ENCODE data around the gene LDB3. TPM values are rescaled to one million over a fixed set of nuclear protein-coding genes. Genes with fewer than 3 reads are reported as not detected.
A peak's percentile ranks its signal among the peaks of the same experiment; 100 is the strongest.

Gene LDB3
- total RNA-seq, 2 donors from 2014 or later: 0.11 TPM; not detected in 1

DNA sequence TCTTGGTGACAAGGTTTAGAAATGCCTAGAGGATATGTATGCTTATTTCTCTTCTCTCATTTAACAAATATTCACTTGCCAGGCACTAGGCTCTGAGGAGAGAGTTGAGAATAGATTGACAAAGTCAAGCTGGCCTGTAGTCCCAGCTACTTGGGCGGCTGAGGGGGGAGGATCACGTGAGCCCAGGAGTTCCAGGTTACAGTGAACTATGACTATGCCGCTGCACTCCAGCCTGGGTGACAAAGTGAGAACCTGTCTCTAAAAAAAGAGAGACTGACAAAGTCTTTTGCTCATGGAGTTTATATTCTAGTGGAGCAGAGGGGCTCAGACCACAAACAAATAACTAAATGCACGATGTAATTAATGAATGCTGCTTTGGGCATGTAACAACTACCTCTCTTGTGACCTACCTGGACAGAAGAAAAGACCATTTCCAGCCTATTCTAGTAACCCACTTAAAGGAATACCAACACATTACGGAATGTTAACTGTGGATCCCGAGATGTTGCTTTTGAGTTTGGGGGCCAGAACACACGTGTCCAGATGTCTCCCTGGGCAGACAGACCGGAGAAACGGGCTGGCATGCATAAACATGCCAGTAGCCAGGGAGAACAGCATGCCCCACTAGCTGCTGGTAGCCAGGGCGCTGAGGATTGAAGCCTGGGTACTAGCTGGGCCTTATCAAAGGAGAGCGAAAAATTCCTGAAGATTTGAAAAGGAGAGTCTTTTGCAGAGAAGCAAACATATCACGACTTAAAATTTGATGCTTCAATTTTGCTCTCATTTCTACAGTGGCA lies 85.5 kb downstream of the LDB3 start:
- peaks cover 6% of the 10 kb centered on the region for H3K4me1 Mint-ChIP-seq
- peak overlapping the region; percentile 89 for H3K4me3 Mint-ChIP-seq

DNA sequence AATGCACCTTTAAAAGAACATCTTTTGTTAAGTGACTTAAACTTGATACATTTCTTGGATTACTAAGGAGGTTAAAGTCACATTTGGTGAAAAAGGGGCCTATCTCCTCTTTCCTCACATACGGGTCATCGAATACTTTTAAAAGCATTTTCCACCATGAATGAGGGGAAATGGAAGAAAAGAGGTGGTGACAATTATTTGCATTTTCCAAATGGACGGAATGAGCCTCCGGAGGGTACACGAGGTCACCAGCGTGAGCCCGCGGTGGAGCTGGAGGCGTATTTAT lies 87.1 kb downstream of the LDB3 start:
- peaks cover 15% of the 10 kb centered on the region for H3K4me1 Mint-ChIP-seq
- ATAC-seq (replicated peaks): no peak

More for the DNA sequence above, 85.5 kb downstream of the LDB3 start:
- H3K9me3 Mint-ChIP-seq: no peaks in the 10 kb centered on the region
- H3K27ac Mint-ChIP-seq: no peak overlapping the region
- peaks cover 6% of the 10 kb centered on the region for H3K36me3 Mint-ChIP-seq (ENCODE audit: low read depth)
- no peak for ATAC-seq (replicated peaks)
- H3K27me3 Mint-ChIP-seq: peaks cover 3% of the 10 kb centered on the region

DNA sequence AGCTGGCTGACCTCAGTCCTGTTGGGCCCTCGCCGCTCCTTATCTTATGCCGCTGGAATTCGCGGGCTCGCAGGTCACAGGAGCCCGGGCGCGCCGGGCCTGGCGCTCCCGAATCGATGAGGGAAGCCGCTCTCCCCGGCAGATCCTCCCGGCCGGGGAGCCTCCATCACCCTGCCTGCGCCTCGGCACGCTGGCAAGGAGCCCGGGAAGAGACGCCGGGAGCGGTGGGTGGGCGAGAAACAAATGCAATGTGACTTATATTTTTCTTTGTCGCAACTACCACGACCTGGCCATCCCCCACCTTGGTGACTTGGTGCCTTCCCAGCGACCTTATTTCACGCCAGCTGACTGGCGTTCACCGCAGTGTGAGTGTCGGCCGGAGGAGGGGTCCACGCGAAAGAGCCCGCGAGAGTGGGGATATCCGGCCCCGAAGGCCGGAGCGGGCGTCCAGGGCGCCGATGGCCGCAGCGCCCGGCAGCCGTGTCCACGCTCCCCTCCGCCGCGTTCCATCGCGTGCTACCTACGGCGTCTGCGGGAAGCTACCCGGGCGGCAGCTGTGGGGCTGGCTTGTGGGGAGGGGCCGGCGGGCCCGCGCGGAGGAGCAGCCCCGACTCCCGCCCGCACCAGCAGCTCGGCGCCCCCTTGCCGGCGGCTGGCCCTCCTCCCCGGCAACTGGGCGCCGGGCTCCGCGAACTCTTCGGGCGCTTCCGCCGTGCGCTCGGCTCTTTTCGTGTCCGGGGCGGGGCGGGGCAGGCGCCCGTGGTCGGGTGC lies 87.6 kb downstream of the LDB3 start:
- H3K36me3 Mint-ChIP-seq (ENCODE audit: low read depth): peaks cover 6% of the 10 kb centered on the region
- peak; percentile 92 for ATAC-seq (replicated peaks)
- H3K4me1 Mint-ChIP-seq: peaks cover 15% of the 10 kb centered on the region
- no peaks in the 10 kb centered on the region for H3K9me3 Mint-ChIP-seq
- H3K27ac Mint-ChIP-seq: peak overlapping the region; percentile 85
- peak overlapping the region; percentile 89 for H3K4me3 Mint-ChIP-seq
- H3K27me3 Mint-ChIP-seq: peaks cover 6% of the 10 kb centered on the region

More for the DNA sequence above, 87.1 kb downstream of the LDB3 start:
- Mint-ChIP-seq H3K27ac (peak overlapping the region; percentile 85), H3K4me3 (peak overlapping the region; percentile 89), H3K36me3 (ENCODE audit: low read depth) (peaks cover 6% of the 10 kb centered on the region), H3K27me3 (peaks cover 6% of the 10 kb centered on the region), H3K9me3 (no peaks in the 10 kb centered on the region)

DNA sequence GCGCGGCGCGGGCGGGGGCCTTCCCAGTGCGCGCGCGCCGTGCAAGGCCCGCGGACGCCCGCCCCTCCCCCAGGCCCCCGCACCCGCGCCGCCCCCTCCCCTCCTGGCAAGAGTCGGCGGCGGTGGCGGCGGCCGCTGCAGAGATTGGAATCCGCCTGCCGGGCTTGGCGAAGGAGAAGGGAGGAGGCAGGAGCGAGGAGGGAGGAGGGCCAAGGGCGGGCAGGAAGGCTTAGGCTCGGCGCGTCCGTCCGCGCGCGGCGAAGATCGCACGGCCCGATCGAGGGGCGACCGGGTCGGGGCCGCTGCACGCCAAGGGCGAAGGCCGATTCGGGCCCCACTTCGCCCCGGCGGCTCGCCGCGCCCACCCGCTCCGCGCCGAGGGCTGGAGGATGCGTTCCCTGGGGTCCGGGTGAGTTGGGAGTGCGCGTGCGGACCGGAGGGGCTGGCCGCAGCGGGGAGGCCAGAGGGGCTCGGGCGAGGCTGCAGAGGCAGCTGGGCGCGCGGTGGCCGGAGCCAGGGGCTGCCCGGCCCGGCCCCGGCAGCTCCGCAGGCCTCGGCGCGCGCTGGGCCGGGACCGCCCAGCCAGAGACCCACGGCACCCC lies 88.3 kb downstream of the LDB3 start, which contains the start of gene BMPR1A:
Gene BMPR1A, plus strand, starts transcription at position 109 of the 602 bp plus-strand sequence. CDS start 119,400 bp downstream, outside the sequence.
- peaks cover 6% of the 10 kb centered on the region for H3K27me3 Mint-ChIP-seq
- H3K9me3 Mint-ChIP-seq: no peaks in the 10 kb centered on the region
- peaks cover 15% of the 10 kb centered on the region for H3K4me1 Mint-ChIP-seq
- peak; percentile 68 for ATAC-seq (replicated peaks)
- H3K4me3 Mint-ChIP-seq: peak within 1 kb of the TSS; percentile 89
- peak within 1 kb of the TSS; percentile 92 for H3K27ac Mint-ChIP-seq
- peaks cover 6% of the 10 kb centered on the region for H3K36me3 Mint-ChIP-seq (ENCODE audit: low read depth)

DNA sequence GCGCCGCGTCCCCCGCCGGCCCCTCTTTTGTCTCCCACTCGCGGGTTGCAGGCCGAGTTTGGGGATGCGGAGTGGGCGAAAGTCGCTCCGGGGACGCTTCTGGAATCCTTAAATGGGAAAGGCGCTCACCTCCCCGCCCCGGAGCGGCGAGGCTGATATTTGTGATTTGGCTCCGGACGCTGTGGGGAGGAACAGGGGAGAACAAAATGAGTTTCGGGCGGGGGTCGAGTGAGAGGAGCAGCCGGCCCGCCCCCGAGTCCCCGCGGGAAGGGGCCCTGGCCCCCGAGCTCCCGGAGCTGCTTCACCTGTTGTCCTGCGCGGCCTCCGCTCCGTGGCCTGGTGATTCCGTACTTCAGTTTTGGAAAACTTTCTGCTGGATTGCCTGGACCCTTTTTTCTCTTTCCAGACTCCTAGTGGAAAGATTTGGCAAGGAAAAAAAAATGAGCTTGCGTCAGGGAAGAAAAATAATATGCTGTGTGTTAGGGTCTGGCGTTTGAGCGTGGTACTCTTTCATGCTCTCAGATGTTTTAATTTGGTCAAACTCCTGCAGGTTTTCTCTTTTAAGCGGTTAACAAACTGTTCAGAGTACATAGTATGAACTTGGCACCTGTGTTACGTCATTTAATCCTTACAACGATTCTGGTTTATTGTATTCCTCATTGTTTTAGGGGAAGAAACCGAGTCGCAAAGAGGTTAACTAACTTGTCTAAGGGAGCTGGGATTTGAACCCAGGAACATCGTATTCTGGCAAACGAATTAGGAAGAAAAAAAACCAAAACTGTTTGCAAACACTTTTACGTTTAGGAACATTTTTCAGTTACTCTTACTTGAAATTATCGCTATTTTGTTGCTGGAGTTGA lies 89.0 kb downstream of the LDB3 start:
- no peak for ATAC-seq (replicated peaks)
- Mint-ChIP-seq H3K36me3 (ENCODE audit: low read depth) (peaks cover 6% of the 10 kb centered on the region), H3K4me1 (peaks cover 15% of the 10 kb centered on the region), H3K27ac (peak overlapping the region; percentile 92), H3K9me3 (no peaks in the 10 kb centered on the region), H3K4me3 (peak overlapping the region; percentile 89), H3K27me3 (peaks cover 6% of the 10 kb centered on the region)

DNA sequence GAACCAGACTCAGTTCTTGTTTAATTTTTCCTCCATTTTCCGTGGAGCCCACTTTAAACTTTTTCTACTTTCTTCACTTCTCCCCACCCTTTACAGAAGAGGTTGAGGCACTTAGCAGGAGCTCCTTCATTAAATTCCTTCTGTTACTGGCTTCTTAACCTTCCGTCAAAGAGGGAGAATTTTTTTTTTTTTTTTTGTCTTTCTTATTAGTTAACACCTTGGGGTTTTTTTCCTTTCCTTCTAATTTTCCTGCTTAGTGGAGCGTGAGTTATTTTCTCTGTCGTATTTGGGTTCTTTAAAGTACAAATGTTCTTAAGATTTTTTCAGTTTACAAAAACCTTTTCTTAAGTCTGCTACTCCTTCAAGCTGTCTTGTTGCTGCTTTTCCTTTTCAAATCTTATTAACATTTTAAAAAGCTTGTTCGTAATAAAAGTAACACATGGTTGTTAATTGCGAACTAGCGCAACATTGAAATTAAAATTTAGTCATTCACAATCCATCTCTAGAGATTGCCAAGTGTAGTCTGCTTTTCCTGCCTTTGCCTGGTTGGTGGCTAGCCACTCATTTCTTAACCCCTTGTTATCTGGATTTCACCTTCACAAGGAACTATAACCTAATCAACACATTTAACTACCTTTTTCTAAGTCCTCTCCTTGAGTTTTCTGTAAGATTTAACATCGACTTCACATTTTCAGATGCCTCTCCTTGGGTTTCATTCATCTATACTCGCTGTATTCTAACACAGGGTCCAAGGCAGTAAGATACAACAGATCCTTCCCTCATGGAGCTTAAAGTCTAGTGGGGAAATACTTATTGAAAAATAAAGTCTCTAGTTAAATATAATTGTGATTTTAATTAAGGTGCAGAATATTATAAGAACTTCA lies 90.1 kb downstream of the LDB3 start:
- Mint-ChIP-seq H3K27me3 (peaks cover 6% of the 10 kb centered on the region), H3K4me3 (peak overlapping the region; percentile 89), H3K27ac (no peak overlapping the region), H3K9me3 (no peaks in the 10 kb centered on the region), H3K36me3 (ENCODE audit: low read depth) (peaks cover 6% of the 10 kb centered on the region), H3K4me1 (peaks cover 15% of the 10 kb centered on the region)
- ATAC-seq (replicated peaks): no peak

DNA sequence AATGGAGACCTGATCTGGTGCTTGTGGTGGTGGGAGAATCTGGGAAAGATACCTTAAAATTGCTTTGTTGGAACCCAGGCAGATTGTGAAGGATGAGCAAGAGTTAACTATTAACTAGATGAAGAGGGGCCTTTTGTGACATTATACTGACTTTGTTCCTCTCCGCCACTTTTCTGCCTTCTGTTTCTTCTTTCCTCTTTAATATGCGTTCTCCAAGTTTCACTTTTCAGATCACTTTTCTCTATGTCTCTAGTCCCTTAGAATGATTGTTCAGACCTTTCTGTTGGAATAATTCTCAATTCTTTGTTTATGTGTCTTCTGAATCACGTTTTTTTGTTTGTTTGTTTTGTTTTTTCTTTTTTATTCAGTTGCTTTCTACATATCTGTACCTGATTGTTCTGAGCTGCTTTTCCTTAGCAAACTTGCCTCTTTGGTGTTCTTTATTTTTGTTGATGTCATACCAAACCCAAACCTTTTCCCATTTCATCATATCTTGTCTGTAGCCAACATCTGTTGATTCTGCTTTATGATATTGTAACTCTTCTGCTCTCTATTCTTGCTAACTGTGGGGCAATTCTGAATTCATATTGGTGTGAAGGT lies 90.9 kb downstream of the LDB3 start:
- no peak overlapping the region for H3K27ac Mint-ChIP-seq
- peaks cover 6% of the 10 kb centered on the region for H3K27me3 Mint-ChIP-seq
- no peaks in the 10 kb centered on the region for H3K9me3 Mint-ChIP-seq
- ATAC-seq (replicated peaks): no peak
- peak overlapping the region; percentile 89 for H3K4me3 Mint-ChIP-seq
- H3K4me1 Mint-ChIP-seq: peaks cover 15% of the 10 kb centered on the region
- peaks cover 6% of the 10 kb centered on the region for H3K36me3 Mint-ChIP-seq (ENCODE audit: low read depth)

DNA sequence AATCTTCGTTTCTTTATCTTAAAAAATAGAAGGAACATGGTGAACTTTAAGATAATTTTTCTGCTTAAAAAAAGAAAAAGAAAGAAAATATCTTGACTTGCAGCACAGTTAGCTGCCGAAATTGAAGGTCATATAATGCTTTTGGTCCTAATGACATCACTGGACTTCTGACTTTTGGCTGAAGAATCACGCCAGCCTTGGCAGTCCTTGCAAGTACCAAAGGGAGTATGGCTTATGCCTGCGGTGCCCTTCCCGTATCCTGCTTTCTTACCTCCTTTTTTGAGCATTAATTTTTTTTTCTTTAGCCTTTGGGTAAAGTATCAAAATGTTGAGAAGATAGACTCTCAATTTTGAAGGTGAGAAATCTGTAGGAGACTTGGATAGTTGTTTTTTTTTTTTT lies 95.1 kb downstream of the LDB3 start:
- Mint-ChIP-seq H3K4me1 (peaks cover 12% of the 10 kb centered on the region), H3K27me3 (peaks cover 6% of the 10 kb centered on the region), H3K4me3 (no peak overlapping the region), H3K9me3 (no peaks in the 10 kb centered on the region), H3K36me3 (ENCODE audit: low read depth) (no peaks in the 10 kb centered on the region), H3K27ac (no peak overlapping the region)
- ATAC-seq (replicated peaks): no peak

DNA sequence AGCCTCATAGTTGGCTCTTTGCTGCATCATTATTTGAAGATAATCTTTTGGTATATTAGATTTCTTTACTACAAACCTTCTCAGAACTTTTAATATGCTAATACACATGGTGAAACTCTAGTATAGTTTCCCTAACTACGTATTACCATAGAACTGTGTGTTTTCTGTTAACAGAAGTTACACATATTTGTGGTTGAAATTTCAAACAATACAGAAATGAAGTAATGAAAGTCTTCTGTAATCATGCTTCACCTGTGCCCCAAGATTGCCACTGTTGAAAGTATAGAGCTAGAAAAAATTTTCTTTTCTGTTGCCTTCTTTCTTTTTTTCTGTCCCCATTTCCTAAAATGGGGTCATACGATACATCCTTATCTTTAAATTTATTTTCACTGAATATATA lies 97.2 kb downstream of the LDB3 start:
- ATAC-seq (replicated peaks): no peak
- Mint-ChIP-seq H3K27ac (no peak overlapping the region), H3K9me3 (no peaks in the 10 kb centered on the region), H3K27me3 (no peaks in the 10 kb centered on the region), H3K4me1 (peaks cover 9% of the 10 kb centered on the region), H3K4me3 (no peak overlapping the region), H3K36me3 (ENCODE audit: low read depth) (no peaks in the 10 kb centered on the region)

DNA sequence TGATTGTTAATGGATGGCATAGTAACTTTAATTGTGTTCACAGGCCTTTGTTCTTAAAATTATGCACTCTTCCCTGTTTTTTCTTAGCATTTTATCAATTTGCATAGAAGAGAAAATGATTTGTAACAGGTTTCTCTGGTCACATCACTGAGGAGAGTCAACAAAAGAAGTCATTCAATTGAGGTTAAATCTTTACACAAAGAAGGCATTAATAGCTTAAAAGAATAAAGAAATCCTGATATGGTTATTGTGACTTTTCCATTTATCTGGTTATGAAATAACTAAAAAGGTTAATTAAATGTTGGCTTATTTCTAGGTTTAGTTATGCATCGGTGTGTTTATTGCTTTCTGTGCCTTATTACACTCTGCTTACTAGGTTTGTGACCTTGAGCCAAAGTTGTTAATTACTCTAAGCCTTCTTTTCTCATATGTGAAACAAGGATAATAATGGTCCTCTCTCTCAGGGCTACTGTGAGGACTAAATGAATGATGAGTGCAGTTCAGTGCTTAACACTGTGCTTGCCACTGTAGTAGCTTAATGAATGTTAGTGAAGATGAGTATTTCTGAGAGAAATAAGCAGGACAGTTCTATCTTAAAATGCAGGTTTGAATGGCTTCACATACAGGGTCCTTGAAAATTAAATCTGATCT lies 100.2 kb downstream of the LDB3 start:
- Mint-ChIP-seq H3K9me3 (no peaks in the 10 kb centered on the region), H3K4me3 (no peak overlapping the region), H3K4me1 (peaks cover 9% of the 10 kb centered on the region), H3K27me3 (no peaks in the 10 kb centered on the region), H3K27ac (no peak overlapping the region), H3K36me3 (ENCODE audit: low read depth) (no peaks in the 10 kb centered on the region)
- no peak for ATAC-seq (replicated peaks)

DNA sequence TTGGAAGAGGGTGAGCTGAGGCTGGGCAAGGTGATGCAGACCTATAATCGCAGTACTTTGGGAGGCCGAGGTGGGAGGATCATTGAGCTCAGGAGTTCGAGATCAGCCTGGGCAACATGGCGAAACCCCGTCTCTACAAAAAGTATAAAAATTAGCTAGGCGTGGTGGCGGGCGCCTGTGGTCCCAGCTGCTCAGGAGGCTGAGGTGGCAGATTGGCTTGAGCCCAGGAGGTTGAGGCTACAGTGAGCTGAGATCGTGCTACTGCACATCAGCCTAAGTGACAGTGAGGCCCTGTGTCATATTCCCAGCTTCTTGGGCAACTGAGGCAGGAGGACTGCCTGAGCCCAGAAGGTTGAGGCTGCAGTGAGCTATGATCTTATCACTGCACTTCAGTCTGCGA lies 101.7 kb downstream of the LDB3 start:
- no peak overlapping the region for H3K27ac Mint-ChIP-seq
- H3K4me1 Mint-ChIP-seq: peaks cover 9% of the 10 kb centered on the region
- ATAC-seq (replicated peaks): no peak
- H3K27me3 Mint-ChIP-seq: no peaks in the 10 kb centered on the region
- H3K36me3 Mint-ChIP-seq (ENCODE audit: low read depth): no peaks in the 10 kb centered on the region
- no peaks in the 10 kb centered on the region for H3K9me3 Mint-ChIP-seq
- H3K4me3 Mint-ChIP-seq: no peak overlapping the region

DNA sequence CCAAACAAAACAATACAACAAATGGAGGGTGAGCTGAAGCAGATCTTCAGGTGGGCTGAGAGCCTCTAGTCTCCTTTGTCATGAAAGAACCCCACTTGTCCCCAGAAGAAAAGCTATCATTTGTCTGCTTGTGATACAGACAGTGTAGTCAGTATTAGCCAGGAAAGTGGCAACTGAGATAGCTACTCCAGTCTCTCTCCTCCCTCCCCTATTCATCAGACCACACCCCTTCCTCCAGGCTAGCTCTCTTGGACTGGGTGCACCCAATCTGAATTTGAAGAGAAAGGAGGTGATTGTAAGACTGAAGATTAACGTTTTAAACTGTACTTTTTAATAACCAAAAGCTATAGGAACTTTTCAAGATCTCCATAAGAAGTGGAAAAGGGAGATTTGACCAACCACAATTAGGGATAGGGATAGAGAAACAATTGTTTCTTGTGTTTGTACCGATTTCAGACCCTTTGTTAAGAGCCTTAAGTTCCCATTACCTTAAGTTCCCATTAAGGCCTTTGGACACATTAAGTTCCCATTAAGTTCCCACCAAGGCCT lies 102.2 kb downstream of the LDB3 start:
- no peaks in the 10 kb centered on the region for H3K9me3 Mint-ChIP-seq
- peaks cover 9% of the 10 kb centered on the region for H3K4me1 Mint-ChIP-seq
- H3K36me3 Mint-ChIP-seq (ENCODE audit: low read depth): no peaks in the 10 kb centered on the region
- peak; percentile 29 for ATAC-seq (replicated peaks)
- H3K4me3 Mint-ChIP-seq: no peak overlapping the region
- no peaks in the 10 kb centered on the region for H3K27me3 Mint-ChIP-seq
- no peak overlapping the region for H3K27ac Mint-ChIP-seq

Data from activated T-helper 17 cell treated with anti-CD3 and anti-CD28 coated beads, Interleukin-2, amount 50 U/mL, for 72 hours (primary cell).